ENCODE data around the gene PLD1. TPM values are rescaled to one million over a fixed set of nuclear protein-coding genes. Genes with fewer than 3 reads are reported as not detected.

Gene PLD1
- total RNA-seq, 2 donors from 2014 or later, result 9.5 to 15.9 TPM

- Mint-ChIP-seq H3K4me1 (peaks cover 13% of the 10 kb centered on the region), H3K9me3 (no peaks in the 10 kb centered on the region), H3K4me3 (no peak overlapping the region), H3K27ac (no peak overlapping the region), H3K27me3 (ENCODE audit: insufficient read depth) (no peaks in the 10 kb centered on the region), H3K36me3 (ENCODE audit: low read depth) (no peaks in the 10 kb centered on the region)
- no peak for TF ChIP-seq CTCF (conservative IDR thresholded peaks at IDR 0.05)
- Histone ChIP-seq H3K9ac (ENCODE audit: extremely low read depth, low read length, poor library complexity, severe bottlenecking) (no peak overlapping the region), H3K27ac (ENCODE audit: low read depth, low read length) (no peak overlapping the region), H3K4me3 (ENCODE audit: low read length) (no peak overlapping the region), H3K27me3 (ENCODE audit: control insufficient read depth, insufficient read depth, low read length, poor library complexity, severe bottlenecking) (no peaks in the 10 kb centered on the region), H3K36me3 (ENCODE audit: control insufficient read depth, insufficient read depth, low read length) (no peaks in the 10 kb centered on the region), H3K4me1 (ENCODE audit: control insufficient read depth, insufficient read depth, low read length) (peaks cover 8% of the 10 kb centered on the region), H3K9me3 (ENCODE audit: control insufficient read depth, low read length) (no peaks in the 10 kb centered on the region)
- 90 to 91% methylated on average over 3 to 4 of the region's 5 CpGs for WGBS, 2 experiments (ENCODE audit: insufficient coverage in 1 of 2, insufficient read length in 1 of 2)
- no peak for DNase-seq
Measured at GRCh38 chr3:171832989-171833388, 22.7 kb upstream of the PLD1 start.

DNA sequence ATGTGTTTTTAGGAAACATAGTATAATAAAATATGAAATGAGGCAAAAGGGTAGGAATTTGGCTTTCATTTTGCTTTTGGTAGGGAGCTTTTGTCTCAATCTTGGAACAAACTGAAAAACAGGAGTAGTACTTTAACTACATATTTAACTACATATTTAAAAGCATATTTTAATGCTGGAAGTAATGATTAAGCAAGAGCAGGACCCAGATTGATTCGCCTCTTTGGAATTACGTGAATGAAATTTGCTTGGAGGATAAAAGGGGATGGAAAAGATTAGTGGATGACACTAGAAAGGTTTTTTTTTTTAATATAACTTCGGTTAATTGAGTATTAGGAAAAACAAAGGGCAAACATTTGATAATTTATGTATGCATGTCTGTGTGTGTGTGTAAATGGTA is 21.7 kb upstream of the PLD1 start:
- DNase-seq, result no peak
- no peaks in the 10 kb centered on the region for H3K27me3 ChIP-seq (ENCODE audit: control insufficient read depth, insufficient read depth, low read length, poor library complexity, severe bottlenecking)
- H3K9ac ChIP-seq (ENCODE audit: extremely low read depth, low read length, poor library complexity, severe bottlenecking), result no peak overlapping the region
- Mint-ChIP-seq H3K27ac (no peak overlapping the region), H3K9me3 (no peaks in the 10 kb centered on the region), H3K4me3 (no peak overlapping the region), H3K4me1 (peaks cover 14% of the 10 kb centered on the region), H3K36me3 (ENCODE audit: low read depth) (no peaks in the 10 kb centered on the region), H3K27me3 (ENCODE audit: insufficient read depth) (no peaks in the 10 kb centered on the region)
- H3K4me1 ChIP-seq (ENCODE audit: control insufficient read depth, insufficient read depth, low read length), result peaks cover 8% of the 10 kb centered on the region
- no peak overlapping the region for H3K4me3 ChIP-seq (ENCODE audit: low read length)
- H3K9me3 ChIP-seq (ENCODE audit: control insufficient read depth, low read length), result no peaks in the 10 kb centered on the region
- WGBS, 2 experiments (ENCODE audit: insufficient coverage in 1 of 2, insufficient read length in 1 of 2), result 90 to 96% methylated on average over 2 to 3 of the region's 3 CpGs
- no peak overlapping the region for H3K27ac ChIP-seq (ENCODE audit: low read depth, low read length)
- no peak for TF ChIP-seq CTCF (conservative IDR thresholded peaks at IDR 0.05)
- no peaks in the 10 kb centered on the region for H3K36me3 ChIP-seq (ENCODE audit: control insufficient read depth, insufficient read depth, low read length)

DNA sequence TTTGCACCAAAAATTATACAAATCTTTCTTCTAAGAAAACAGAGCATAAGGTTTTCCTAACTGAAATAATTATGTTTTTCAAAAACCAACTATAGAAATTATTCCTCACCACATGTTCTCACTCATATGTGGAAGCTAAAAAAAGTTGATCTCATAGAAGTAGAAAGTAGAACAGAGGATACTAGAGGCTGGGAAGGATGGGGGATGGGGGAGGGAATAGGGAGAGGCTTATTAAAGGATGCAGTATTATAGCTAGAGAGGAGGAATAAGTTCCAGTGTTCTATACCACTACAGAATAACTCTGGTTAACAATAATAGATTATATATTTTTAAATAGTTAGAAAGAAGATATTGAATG is 20.2 kb upstream of the PLD1 start:
- H3K36me3 ChIP-seq (ENCODE audit: control insufficient read depth, insufficient read depth, low read length), result no peaks in the 10 kb centered on the region

More for the DNA sequence above, 20.2 kb upstream of the PLD1 start:
- no peak overlapping the region for H3K4me3 Mint-ChIP-seq
- no peaks in the 10 kb centered on the region for H3K9me3 Mint-ChIP-seq
- DNase-seq, result no peak
- Histone ChIP-seq H3K9me3 (ENCODE audit: control insufficient read depth, low read length) (no peaks in the 10 kb centered on the region), H3K4me3 (ENCODE audit: low read length) (no peak overlapping the region), H3K4me1 (ENCODE audit: control insufficient read depth, insufficient read depth, low read length) (peaks cover 8% of the 10 kb centered on the region), H3K27me3 (ENCODE audit: control insufficient read depth, insufficient read depth, low read length, poor library complexity, severe bottlenecking) (no peaks in the 10 kb centered on the region), H3K9ac (ENCODE audit: extremely low read depth, low read length, poor library complexity, severe bottlenecking) (no peak overlapping the region), H3K27ac (ENCODE audit: low read depth, low read length) (no peak overlapping the region)
- H3K27me3 Mint-ChIP-seq (ENCODE audit: insufficient read depth), result no peaks in the 10 kb centered on the region
- peaks cover 19% of the 10 kb centered on the region for H3K4me1 Mint-ChIP-seq
- no peaks in the 10 kb centered on the region for H3K36me3 Mint-ChIP-seq (ENCODE audit: low read depth)
- H3K27ac Mint-ChIP-seq, result no peak overlapping the region
- no peak for TF ChIP-seq CTCF (conservative IDR thresholded peaks at IDR 0.05)

All from endodermal cell (in vitro differentiated cells).